ENCODE results near the gene TIGD6.
A peak's percentile ranks its signal among the peaks of the same experiment; 100 is the strongest.

Gene TIGD6

GRCh38 chr5:150015415-150015814 lies 15.0 kb upstream of the TIGD6 start:
- DNase-seq, result no peak

- DNase-seq, result no peak
These were observed 14.0 kb upstream of the TIGD6 start for GRCh38 chr5:150014456-150014855.

GRCh38 chr5:150013931-150014330 lies 13.5 kb upstream of the TIGD6 start:
- no peak for DNase-seq

GRCh38 chr5:150009671-150010387 lies 9.4 kb upstream of the TIGD6 start:
- no peak for DNase-seq

GRCh38 chr5:150007050-150007449 lies 6.6 kb upstream of the TIGD6 start:
- no peak for DNase-seq

GRCh38 chr5:150006318-150006717 lies 5.9 kb upstream of the TIGD6 start:
- no peak for DNase-seq

- DNase-seq, result peak; percentile 65
These were observed 1.4 kb upstream of the TIGD6 start for GRCh38 chr5:150001660-150002486.

GRCh38 chr5:150000990-150001659 lies 671 bp upstream of the TIGD6 start:
- DNase-seq, result peak; percentile 59

- DNase-seq, result no peak
These were observed 593 bp downstream of the TIGD6 start for GRCh38 chr5:149999866-150000255.

GRCh38 chr5:149999359-149999758 lies 1.1 kb downstream of the TIGD6 start:
- DNase-seq, result no peak

- DNase-seq, result no peak
These were observed 2.2 kb downstream of the TIGD6 start for GRCh38 chr5:149998281-149998680.

- DNase-seq, result no peak
These were observed 4.1 kb downstream of the TIGD6 start for GRCh38 chr5:149996205-149996890.

GRCh38 chr5:149995385-149996204 lies 4.9 kb downstream of the TIGD6 start:
- DNase-seq, result no peak

- DNase-seq, result no peak
These were observed 7.0 kb downstream of the TIGD6 start for GRCh38 chr5:149993471-149993870.

- peak; percentile 74 for DNase-seq
These were observed 9.7 kb downstream of the TIGD6 start for GRCh38 chr5:149990518-149991376.

- DNase-seq, result no peak
These were observed 12.3 kb downstream of the TIGD6 start for GRCh38 chr5:149988126-149988525.

- DNase-seq, result no peak
These were observed 17.9 kb downstream of the TIGD6 start for GRCh38 chr5:149982505-149982904.

GRCh38 chr5:149981206-149981605 lies 19.2 kb downstream of the TIGD6 start:
- no peak for DNase-seq

- no peak for DNase-seq
These were observed 20.6 kb downstream of the TIGD6 start for GRCh38 chr5:149979896-149980295.

- no peak for DNase-seq
These were observed 25.0 kb downstream of the TIGD6 start for GRCh38 chr5:149975409-149975808.
